ENCODE data around the gene KLF15. TPM values are rescaled to one million over a fixed set of nuclear protein-coding genes. Genes with fewer than 3 reads are reported as not detected.
A peak's percentile ranks its signal among the peaks of the same experiment; 100 is the strongest.

Gene KLF15
- total and polyA plus RNA-seq, 9 of the 15 experiments (the other 6 are each of a cell fraction or from before 2014, with no cell fraction given): 0.08 to 4.8 (median 1.2) TPM

- TF ChIP-seq CHD4 (IDR thresholded peaks at IDR 0.05; ENCODE audit: insufficient read depth, insufficient replicate concordance, low read depth, low read length, poor library complexity, severe bottlenecking) (no peak), SAP30 (IDR thresholded peaks at IDR 0.05; ENCODE audit: borderline replicate concordance, insufficient read depth, low read depth, low read length, poor library complexity, severe bottlenecking) (no peak), PKNOX1 (IDR thresholded peaks at IDR 0.05) (0 out of 2 replicates have a peak, but pooled peaks have one; percentile 29), KLF10 (CRISPR knock-in tag; IDR thresholded peaks at IDR 0.05) (no peak), XRCC5 (IDR thresholded peaks at IDR 0.05; ENCODE audit: low read depth, low read length) (no peak), KDM4B (IDR thresholded peaks at IDR 0.05; ENCODE audit: borderline replicate concordance in 2 of 2, low read depth in 1 of 2) (no peak), SMARCA4 (IDR thresholded peaks at IDR 0.05) (no peak), ZNF146 (CRISPR knock-in tag; IDR thresholded peaks at IDR 0.05; ENCODE audit: unreplicated experiment) (no peak), CTBP1 (IDR thresholded peaks at IDR 0.05; ENCODE audit: borderline replicate concordance) (peak; percentile 63), BCLAF1 (IDR thresholded peaks at IDR 0.05; ENCODE audit: borderline replicate concordance in 1 of 2, control insufficient read depth in 1 of 2, low read depth in 2 of 2, low read length in 1 of 2) (no peak)
- TF ChIP-seq, protein P1, sequence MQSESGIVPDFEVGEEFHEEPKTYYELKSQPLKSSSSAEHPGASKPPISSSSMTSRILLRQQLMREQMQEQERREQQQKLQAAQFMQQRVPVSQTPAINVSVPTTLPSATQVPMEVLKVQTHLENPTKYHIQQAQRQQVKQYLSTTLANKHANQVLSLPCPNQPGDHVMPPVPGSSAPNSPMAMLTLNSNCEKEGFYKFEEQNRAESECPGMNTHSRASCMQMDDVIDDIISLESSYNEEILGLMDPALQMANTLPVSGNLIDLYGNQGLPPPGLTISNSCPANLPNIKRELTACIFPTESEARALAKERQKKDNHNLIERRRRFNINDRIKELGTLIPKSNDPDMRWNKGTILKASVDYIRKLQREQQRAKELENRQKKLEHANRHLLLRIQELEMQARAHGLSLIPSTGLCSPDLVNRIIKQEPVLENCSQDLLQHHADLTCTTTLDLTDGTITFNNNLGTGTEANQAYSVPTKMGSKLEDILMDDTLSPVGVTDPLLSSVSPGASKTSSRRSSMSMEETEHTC (IDR thresholded peaks at IDR 0.05): no peak
- TF ChIP-seq, protein P2, sequence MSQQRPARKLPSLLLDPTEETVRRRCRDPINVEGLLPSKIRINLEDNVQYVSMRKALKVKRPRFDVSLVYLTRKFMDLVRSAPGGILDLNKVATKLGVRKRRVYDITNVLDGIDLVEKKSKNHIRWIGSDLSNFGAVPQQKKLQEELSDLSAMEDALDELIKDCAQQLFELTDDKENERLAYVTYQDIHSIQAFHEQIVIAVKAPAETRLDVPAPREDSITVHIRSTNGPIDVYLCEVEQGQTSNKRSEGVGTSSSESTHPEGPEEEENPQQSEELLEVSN (IDR thresholded peaks at IDR 0.05; ENCODE audit: borderline replicate concordance in 1 of 2, extremely low read depth in 1 of 2, insufficient read depth in 1 of 2, insufficient read length in 1 of 2, low read depth in 1 of 2, low read length in 1 of 2, poor library complexity in 1 of 2, severe bottlenecking in 1 of 2): peak; percentile 63 to 79
- TF ChIP-seq, protein P3, sequence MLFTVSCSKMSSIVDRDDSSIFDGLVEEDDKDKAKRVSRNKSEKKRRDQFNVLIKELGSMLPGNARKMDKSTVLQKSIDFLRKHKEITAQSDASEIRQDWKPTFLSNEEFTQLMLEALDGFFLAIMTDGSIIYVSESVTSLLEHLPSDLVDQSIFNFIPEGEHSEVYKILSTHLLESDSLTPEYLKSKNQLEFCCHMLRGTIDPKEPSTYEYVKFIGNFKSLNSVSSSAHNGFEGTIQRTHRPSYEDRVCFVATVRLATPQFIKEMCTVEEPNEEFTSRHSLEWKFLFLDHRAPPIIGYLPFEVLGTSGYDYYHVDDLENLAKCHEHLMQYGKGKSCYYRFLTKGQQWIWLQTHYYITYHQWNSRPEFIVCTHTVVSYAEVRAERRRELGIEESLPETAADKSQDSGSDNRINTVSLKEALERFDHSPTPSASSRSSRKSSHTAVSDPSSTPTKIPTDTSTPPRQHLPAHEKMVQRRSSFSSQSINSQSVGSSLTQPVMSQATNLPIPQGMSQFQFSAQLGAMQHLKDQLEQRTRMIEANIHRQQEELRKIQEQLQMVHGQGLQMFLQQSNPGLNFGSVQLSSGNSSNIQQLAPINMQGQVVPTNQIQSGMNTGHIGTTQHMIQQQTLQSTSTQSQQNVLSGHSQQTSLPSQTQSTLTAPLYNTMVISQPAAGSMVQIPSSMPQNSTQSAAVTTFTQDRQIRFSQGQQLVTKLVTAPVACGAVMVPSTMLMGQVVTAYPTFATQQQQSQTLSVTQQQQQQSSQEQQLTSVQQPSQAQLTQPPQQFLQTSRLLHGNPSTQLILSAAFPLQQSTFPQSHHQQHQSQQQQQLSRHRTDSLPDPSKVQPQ (CRISPR knock-in tag; IDR thresholded peaks at IDR 0.05; ENCODE audit: borderline replicate concordance): no peak
- TF ChIP-seq, protein P4, sequence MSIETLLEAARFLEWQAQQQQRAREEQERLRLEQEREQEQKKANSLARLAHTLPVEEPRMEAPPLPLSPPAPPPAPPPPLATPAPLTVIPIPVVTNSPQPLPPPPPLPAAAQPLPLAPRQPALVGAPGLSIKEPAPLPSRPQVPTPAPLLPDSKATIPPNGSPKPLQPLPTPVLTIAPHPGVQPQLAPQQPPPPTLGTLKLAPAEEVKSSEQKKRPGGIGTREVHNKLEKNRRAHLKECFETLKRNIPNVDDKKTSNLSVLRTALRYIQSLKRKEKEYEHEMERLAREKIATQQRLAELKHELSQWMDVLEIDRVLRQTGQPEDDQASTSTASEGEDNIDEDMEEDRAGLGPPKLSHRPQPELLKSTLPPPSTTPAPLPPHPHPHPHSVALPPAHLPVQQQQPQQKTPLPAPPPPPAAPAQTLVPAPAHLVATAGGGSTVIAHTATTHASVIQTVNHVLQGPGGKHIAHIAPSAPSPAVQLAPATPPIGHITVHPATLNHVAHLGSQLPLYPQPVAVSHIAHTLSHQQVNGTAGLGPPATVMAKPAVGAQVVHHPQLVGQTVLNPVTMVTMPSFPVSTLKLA (conservative IDR thresholded peaks at IDR 0.05): peak; percentile 91 to 95
These were observed 1.3 kb downstream of the KLF15 start (continued) for GRCh38 chr3:126355777-126356372.
